ENCODE results near the gene KCNJ14. TPM values are rescaled to one million over a fixed set of nuclear protein-coding genes. Genes with fewer than 3 reads are reported as not detected.

The KCNJ14 gene
- polyA plus RNA-seq, 3 donors, result 0.09 to 0.56 TPM; not detected in 1

DNA sequence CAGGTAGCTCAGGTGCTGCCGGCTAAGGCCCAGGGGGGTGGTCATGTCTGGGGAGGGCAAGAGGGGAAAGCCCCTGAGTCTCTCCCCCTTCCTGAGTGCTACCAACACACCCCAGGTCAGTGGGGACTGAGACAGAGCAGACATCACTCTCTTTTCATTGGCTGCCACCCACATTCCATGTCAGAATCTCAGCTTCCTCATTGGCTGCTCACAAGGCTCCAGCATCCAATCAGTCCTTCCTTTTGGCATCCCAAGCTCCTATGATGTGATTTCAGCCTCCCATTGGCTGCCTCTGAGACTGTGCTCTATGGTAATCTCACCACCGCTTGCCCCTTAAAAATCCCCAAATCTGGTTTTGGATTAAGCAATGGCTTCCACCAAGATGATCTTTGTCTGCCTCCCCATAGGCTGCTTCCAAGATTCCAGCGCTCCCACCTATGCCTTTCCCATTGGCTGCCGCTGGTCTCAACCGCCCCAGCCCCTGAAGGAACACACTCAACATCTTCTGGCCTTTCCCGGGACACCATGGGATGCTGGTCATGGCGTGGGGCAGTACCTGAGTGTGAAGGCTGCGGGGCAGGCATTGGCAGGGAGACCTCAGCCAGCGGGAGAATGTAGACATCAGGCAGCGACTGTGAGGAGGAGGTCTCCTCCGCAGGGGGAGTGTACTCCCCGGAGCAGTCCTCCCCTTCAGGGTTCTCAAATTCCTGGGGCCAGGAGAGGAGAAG, 54.3 kb downstream of the KCNJ14 start:
- Histone ChIP-seq H3K27ac (ENCODE audit: low read depth in 1 of 2, low read length in 2 of 2) (no peak overlapping the region), H3K36me3 (replicated peaks in 1 of 2; ENCODE audit: control insufficient read depth in 1 of 2, insufficient read depth in 2 of 2, low read length in 2 of 2) (no peaks in the 10 kb centered on the region), H3K4me2 (replicated peaks; ENCODE audit: extremely low read depth, low read length, poor library complexity, severe bottlenecking) (no peak overlapping the region), H3K9ac (ENCODE audit: insufficient read depth, low read length, poor library complexity, severe bottlenecking) (no peak overlapping the region), H2AFZ (ENCODE audit: insufficient read depth, low read depth, low read length, poor library complexity, severe bottlenecking) (no peak overlapping the region), H4K20me1 (ENCODE audit: insufficient read depth, low read length) (no peaks in the 10 kb centered on the region), H3K4me1 (ENCODE audit: control insufficient read depth in 1 of 2, insufficient read depth in 2 of 2, low read length in 2 of 2) (peaks cover 11 to 19% of the 10 kb centered on the region in 2 donors), H3K4me3 (replicated peaks in 1 of 3; ENCODE audit: low read depth in 2 of 3, low read length in 3 of 3) (no peak overlapping the region), H3K9me3 (replicated peaks in 1 of 2; ENCODE audit: control insufficient read depth in 1 of 2, insufficient read depth in 1 of 2, low read length in 2 of 2) (peaks cover 4 to 11% of the 10 kb centered on the region in 2 donors), H3K27me3 (ENCODE audit: control insufficient read depth in 2 of 2, insufficient read depth in 2 of 2, low read length in 2 of 2) (peaks cover 20 to 37% of the 10 kb centered on the region in 2 donors), H3K79me2 (ENCODE audit: insufficient read depth, low read length) (no peaks in the 10 kb centered on the region)
- Mint-ChIP-seq H3K9me3 (peaks cover 0 to 9% (median 6%) of the 10 kb centered on the region in 7 donors), H3K27me3 (ENCODE audit: low read depth in 3 of 3) (peaks cover 7 to 33% (median 18%) of the 10 kb centered on the region in 3 donors), H3K4me1 (peaks cover 11% of the 10 kb centered on the region), H3K4me3 (peak overlapping the region in 1 of 2 donors; percentile 74), H3K36me3 (peaks cover 0 to 5% of the 10 kb centered on the region in 2 donors), H3K27ac (peak overlapping the region in 1 of 7 donors; percentile 7)
- intact Hi-C loops (cut with micrococcal nuclease), result loop anchor here in 1 of 2 donors (5.0 kb wide), 1 partner anchor 78 kb away; no protein-coding TSS in a partner anchor
- WGBS (ENCODE audit: insufficient coverage), result 96% methylated on average over 2 of the region's 12 CpGs
- no peak for DNase-seq
- TF ChIP-seq, protein P1, sequence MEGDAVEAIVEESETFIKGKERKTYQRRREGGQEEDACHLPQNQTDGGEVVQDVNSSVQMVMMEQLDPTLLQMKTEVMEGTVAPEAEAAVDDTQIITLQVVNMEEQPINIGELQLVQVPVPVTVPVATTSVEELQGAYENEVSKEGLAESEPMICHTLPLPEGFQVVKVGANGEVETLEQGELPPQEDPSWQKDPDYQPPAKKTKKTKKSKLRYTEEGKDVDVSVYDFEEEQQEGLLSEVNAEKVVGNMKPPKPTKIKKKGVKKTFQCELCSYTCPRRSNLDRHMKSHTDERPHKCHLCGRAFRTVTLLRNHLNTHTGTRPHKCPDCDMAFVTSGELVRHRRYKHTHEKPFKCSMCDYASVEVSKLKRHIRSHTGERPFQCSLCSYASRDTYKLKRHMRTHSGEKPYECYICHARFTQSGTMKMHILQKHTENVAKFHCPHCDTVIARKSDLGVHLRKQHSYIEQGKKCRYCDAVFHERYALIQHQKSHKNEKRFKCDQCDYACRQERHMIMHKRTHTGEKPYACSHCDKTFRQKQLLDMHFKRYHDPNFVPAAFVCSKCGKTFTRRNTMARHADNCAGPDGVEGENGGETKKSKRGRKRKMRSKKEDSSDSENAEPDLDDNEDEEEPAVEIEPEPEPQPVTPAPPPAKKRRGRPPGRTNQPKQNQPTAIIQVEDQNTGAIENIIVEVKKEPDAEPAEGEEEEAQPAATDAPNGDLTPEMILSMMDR (IDR thresholded peaks at IDR 0.05), result no peak

DNA sequence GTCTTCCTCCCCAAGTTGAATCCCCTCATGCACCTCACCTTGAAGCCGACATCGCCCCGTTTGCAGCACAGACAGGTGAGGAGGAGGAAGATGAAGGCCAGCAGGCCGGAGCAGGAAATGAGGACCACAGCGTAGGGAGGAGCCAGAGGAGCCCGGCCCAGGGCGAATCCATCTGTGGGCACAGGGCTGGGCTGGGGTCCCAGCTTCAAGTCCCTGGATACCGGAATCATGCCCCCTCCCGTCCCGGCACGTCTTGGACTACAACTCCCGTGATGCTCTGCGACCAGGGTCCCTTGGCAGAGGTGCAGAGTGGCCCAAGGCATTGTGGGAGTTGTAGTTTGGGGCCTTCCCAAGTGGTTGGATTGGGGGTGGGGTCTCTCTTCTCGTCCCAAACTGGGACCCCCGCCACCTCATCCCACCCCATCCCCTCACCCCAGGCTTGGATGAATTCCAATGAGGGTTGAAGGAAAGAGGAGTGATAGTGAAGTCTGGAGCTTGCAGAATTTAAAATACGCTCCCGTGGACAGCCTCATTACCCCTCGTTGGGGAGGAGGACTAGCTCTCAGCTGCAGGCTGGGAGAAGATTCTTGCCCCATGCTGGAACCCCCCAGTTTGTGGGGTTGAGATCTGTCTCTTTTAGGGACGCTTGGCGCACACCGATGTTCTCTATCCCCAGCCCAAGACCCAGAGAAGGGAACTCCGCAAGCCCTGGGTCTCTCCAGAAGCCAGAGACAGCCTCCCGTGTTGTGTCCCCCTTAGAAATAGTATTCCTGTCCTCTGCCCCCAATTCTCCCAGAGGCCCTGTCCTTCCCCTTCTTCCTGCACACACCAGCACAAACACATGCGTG, 55.3 kb downstream of the KCNJ14 start:
- peak; percentile 25 to 54 (median 53) for DNase-seq
- Histone ChIP-seq H3K27ac (ENCODE audit: low read depth in 1 of 2, low read length in 2 of 2) (no peak overlapping the region), H3K4me3 (replicated peaks in 1 of 3; ENCODE audit: low read depth in 2 of 3, low read length in 3 of 3) (no peak overlapping the region), H4K20me1 (ENCODE audit: insufficient read depth, low read length) (no peaks in the 10 kb centered on the region), H3K4me1 (ENCODE audit: control insufficient read depth in 1 of 2, insufficient read depth in 2 of 2, low read length in 2 of 2) (peaks cover 11 to 19% of the 10 kb centered on the region in 2 donors), H3K9ac (ENCODE audit: insufficient read depth, low read length, poor library complexity, severe bottlenecking) (no peak overlapping the region), H3K79me2 (ENCODE audit: insufficient read depth, low read length) (no peaks in the 10 kb centered on the region), H3K4me2 (replicated peaks; ENCODE audit: extremely low read depth, low read length, poor library complexity, severe bottlenecking) (no peak overlapping the region), H3K36me3 (replicated peaks in 1 of 2; ENCODE audit: control insufficient read depth in 1 of 2, insufficient read depth in 2 of 2, low read length in 2 of 2) (no peaks in the 10 kb centered on the region), H3K9me3 (replicated peaks in 1 of 2; ENCODE audit: control insufficient read depth in 1 of 2, insufficient read depth in 1 of 2, low read length in 2 of 2) (peaks cover 4 to 11% of the 10 kb centered on the region in 2 donors), H3K27me3 (ENCODE audit: control insufficient read depth in 2 of 2, insufficient read depth in 2 of 2, low read length in 2 of 2) (peaks cover 20 to 37% of the 10 kb centered on the region in 2 donors), H2AFZ (ENCODE audit: insufficient read depth, low read depth, low read length, poor library complexity, severe bottlenecking) (no peak overlapping the region)
- WGBS (ENCODE audit: insufficient coverage), result 14% methylated on average over 18 of the region's 24 CpGs
- peaks cover 0 to 9% (median 6%) of the 10 kb centered on the region in 7 donors for H3K9me3 Mint-ChIP-seq
- peak overlapping the region in 1 of 7 donors; percentile 46 for H3K27ac Mint-ChIP-seq
- TF ChIP-seq, protein P1 (IDR thresholded peaks at IDR 0.05), result no peak
- H3K36me3 Mint-ChIP-seq, result peaks cover 0 to 5% of the 10 kb centered on the region in 2 donors
- peaks cover 11% of the 10 kb centered on the region for H3K4me1 Mint-ChIP-seq
- H3K27me3 Mint-ChIP-seq (ENCODE audit: low read depth in 3 of 3), result peaks cover 7 to 33% (median 18%) of the 10 kb centered on the region in 3 donors
- intact Hi-C loops (cut with micrococcal nuclease), result no loop called here
- peak overlapping the region in 1 of 2 donors; percentile 74 for H3K4me3 Mint-ChIP-seq
